GM18520 (cell line): ENCODE data around the gene TLE3.
A peak's percentile ranks its signal among the peaks of the same experiment; 100 is the strongest.

ENCODE experiments used
- ATAC-seq: cut with Tn5 transposase; IDR thresholded peaks from one replicate; pipeline ENCODE4 v1.9.1; 2021; ENCODE audit not compliant: unreplicated experiment

Gene TLE3

DNA sequence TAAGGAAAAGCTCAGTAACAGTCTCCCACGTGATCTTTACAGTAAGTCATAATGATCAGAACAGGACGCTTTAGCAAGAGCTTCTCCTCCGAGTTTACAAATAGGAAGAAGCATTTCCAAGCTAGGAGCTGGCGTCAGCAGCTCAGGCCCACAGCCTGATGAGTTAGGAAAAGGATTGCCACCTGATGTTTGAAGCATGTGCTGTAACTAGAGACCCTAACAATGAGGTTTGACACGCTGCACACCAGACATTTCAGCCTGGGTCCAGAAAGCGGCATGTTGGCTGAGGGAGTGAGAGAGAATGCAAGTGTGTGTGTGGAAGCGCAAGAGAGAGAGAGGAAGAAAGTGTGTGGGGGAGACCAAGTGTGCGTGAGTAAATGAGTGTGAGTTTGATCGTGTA is 47.3 kb downstream of the TLE3 start:
- ATAC-seq, result no peak

DNA sequence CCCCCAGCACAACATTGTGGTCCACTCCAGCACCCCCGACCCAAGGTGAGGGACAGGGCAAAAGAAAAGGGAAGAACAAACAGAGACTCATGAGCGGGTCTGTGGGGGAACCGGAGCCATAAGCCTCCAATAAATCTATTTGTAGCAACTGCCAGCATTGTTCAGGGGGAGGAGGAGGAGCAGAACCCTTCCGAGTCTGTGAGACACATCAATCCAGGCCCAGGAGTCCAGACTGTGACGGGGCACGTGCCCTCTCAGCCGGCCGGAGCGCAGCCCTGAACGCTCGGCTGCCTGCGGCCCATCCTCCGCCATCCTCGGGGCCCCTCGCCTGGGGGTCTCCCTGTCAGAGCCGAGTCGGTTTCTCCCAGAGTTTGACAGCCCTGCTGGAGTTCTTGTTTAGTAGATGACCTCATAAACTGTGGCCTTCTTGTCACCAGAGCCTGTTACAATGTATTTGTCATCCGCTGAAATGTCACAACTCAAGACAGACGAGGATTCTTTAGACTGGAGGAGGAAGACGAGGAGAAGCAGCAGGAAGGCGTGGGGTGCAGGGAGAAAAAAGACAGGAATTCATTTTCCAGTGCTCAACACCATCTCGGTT is 47.9 kb downstream of the TLE3 start:
- no peak for ATAC-seq

DNA sequence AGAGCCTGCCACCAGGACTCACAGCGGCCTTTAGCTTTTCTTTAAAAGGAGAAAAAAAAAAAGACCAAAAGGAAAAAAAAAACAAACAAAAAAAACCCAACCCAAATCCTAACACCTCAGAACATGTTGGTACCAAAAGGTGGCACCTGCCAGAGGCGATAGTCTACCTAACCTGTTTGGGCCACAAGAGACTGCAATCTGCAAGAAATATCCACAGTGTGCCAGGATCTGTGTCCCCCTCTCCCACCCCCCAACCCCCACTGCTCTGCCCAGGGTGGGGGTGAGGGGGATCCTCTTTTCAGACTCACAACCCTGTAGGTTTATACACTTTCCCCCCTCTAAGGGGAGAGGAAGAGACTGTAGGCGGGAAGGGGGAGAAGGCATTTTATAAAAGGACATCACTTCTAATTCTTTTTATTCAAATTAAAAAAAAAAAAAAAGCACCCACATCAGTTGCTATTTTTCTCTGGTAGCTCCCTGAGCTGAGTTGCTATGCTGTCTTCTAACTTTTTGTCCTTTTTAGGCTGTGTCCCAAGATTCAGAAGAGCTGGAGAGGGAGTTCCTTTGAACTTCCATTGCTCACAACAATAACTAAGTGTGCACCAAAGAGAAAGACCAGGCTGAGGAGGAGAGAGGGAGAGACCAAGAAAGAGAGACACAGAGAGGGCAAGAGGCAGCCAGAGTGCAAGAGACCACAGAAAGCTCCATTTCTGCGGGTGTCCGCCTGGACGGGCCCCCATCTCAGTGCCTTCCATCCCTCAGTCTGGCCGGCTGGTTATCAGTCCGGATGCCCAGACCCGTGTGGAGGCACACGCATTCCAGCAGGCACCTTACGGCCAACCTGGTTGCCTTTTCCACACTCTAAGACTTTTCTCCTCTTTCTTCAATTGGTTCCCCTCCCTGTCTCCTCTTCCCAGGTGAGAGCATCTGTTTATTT is 48.9 kb downstream of the TLE3 start:
- ATAC-seq, result no peak

DNA sequence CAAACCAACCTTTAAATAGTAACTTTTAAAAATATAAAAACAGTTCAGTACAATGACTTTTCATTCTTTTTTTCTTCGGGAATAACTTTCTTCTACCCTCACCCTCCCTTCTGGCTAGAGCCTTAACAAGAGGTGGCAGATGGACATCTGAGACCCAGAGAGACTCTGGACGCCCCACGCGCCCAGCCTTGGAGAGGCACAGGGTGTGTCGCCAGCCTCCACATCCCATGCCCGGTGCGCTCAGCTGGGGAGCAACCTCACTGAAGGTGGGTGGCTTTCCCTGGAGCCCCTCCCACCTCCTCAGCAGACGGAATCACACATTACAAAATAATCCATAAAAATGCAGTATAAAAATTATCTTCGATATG is 49.5 kb downstream of the TLE3 start:
- no peak for ATAC-seq

DNA sequence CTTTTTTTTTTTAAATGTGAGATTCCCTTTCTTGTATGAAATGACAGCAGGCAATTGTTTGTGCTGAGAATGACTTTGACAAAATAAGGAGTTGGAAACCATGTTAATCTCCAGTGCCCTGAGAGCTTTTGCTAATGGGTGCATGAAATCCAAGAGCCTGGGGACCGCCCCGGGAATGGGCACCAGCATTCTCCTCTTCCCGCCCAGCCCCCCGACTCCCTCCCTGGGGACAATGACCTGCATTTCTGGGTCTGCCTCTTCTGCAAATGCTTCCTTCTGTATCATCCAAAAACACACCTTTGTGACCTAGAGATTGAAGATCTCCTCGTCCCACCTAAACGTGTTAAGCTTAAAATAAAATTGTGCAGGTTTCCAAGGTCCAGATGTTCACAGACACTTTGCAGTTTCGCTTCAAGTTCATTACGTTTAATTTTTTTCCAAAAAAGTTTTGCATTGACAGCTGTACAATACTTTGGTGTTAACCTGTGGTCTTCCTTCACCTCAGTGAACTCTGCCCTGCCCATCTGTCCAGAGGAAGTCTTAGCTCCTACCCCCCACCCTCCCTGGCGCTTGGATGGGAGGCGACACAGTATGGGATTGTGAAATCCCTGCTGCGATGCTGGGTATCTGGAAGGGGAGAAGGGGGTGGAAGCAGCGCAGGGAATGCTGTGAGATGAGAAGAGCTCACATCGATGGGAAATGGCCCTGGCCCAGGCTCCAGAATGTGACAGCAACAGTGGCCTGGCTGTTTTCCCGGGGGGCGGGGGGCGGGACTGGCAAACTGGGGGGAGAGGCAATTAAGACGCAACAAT is 50.1 kb downstream of the TLE3 start:
- ATAC-seq, result no peak

DNA sequence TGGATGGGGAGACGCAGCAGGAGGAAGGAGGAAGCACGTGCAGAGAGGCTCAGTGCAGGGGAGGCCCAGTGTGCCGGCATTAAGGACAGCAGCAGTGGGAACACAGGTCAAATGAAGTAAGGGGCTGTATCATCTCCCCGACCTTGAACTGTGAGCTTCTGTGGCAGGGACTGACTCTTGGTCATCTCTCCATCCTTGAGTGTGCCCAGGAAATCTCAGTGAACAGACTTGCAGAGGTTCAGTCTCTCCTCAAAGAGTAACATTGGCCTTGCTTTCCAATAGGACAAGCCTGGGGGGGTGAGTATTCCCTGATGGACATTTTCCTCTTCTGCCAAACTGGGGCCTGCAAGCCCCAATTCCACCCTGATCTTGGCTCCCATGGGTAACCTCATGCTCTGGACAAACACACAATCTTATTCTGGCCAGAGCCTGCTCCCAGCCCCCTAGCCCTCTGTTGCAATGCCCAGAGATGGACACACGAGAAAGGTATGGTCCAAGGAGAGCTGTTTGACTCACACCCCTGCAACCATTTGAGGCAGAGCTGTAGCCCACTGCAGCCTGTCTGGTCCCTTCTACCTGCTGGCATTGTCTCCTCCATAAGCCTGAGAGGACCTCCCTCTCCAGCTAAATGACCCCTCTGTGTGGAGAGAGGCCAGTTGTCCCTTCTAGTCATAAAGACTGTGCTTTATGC is 50.9 kb downstream of the TLE3 start:
- ATAC-seq, result no peak

DNA sequence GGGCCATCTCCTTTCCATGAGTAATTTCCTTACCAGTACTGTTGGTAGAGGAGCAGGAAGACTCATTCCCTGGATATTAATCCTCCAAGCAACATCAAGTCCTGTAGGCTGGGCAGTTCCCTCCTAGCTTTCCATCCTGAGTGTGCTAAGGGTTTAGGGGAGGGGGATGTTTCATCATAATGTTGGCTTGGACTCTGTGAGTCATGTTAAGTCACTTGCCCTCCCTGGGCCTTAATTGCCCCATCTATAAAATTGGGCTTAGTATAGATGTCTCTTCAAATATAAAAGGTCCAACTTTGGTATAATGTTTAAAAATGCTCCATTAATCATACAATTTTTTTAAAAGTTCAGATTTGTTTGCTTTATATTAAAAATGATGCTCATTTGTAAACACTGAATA is 52.7 kb downstream of the TLE3 start:
- ATAC-seq, result no peak

DNA sequence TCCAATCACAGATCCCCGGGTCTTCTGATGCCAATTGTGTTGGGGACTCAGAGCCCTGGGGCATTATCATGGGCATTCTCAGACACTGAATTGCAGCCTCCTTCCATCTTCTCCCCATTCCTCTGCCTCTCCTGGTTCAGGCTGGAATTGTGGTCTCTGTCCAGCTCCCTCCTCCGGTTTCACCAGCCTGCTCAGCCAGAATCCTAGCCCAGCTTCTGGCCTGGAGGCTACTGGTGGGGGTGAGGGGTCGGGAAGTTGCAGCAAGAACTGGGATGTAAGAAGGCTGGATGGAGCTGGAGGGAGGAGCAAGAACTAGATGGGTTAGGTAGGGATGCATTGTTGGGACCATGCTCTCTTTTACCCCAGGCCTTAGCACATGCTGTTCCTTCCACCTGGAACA is 53.5 kb downstream of the TLE3 start:
- no peak for ATAC-seq

DNA sequence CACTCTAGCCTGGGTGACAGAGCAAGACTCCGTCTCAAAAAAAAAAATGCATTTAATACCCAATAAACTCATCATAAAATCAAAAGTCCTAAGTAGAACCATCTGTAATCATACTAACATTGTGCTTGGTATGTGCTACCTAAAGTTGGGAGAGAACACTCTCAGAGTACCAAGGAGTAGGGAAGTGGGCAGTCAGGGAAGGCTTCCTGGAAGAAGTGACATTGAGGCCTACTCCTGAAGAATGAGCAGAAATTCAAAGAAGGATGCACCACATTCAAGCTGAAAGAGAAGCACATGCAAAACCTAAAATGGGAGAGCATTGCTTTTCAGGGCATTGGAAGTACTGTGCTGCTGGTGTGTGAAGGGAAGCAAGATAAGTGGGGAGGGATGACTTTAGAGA is 54.1 kb downstream of the TLE3 start:
- no peak for ATAC-seq

DNA sequence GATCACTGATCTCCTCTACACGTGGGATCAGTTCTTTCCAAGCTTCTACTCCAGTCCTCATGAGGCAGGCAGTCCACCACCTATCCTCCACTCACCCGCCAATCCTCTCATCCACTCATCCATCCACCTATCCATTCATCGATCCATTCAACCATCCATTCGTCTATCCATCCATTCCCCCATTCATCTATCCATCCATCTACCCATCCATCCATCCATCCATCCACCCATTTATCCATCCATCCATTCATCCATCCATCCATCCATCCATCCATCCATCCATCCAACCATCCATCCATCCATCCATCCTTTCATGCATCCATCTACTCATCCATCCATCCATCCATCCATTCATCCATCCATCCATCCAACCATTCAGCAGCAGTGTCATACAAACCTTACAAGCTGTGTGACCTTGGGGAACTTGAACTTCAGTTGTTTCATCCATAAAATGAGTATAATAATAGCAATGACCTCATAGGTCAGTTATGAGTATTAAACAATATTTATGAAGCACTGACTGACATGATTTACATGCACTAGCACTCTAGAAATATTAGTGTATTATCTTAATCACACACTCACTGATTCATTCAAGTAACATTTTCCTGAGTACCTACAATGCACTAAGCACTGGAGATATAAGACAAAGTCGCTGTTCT is 55.0 kb downstream of the TLE3 start:
- no peak for ATAC-seq

DNA sequence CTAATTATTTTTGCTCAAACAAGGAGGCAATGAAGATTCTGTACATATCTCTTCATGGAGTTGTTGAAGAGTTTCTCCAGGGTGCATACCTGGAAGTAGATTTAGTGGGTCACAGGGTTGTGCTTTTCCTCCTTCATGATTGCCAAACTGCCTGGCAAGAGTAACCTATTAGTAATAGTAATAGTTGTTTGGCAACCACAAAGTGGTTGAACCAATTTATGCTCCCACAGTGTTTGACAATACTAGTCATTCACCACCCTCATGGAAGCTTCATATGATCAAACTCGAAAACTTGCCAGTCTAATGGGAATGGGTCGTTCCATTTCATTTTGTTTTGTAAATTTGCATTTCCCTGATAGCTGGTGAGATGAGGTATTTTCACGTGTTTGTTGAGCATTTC is 57.8 kb downstream of the TLE3 start:
- no peak for ATAC-seq

DNA sequence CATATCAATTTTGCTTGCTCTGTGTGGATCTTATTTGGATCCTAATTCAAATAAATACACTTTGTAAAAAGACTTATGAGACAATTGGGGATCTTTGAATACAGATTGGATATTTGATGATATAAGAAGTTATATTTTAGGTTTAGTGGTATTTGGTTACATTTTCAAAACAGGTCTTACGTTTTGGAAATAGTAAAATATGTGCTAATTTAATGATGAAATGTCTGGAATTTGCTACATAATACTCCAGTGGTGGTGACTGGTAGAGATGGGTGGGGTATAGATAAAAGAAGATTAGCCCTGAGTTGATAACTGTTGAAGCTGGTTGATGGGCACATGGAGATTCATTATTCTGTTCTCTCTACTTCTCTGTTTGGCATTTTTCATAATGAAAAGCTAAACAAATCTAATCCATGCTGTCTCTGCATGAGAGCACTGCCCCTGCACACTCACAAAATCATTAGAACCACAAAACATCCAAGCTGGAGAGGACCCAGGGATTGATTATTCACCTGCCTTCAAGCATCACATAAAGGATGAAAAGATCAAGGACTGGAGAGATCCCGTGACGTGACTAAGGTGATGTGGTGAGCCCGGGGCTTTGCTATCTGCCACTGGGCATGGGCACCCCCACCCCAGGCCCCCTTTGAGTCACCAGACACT is 58.9 kb downstream of the TLE3 start:
- no peak for ATAC-seq

DNA sequence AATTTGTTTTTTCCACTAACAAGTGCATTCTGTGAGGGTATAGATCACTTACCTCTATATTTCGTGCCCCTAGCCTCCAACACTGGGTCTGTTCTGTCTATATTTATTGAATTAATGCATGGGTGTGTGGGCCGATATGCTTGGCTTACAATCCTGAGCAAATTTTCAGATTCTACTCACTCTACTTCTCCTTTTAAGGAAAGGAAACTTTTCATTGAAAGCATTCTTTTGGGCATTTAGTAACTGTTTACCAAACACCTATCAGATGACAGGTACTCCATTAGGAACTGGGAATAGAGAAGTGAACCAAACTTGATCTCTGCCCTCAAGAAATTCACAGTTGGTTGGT is 60.5 kb downstream of the TLE3 start:
- no peak for ATAC-seq

DNA sequence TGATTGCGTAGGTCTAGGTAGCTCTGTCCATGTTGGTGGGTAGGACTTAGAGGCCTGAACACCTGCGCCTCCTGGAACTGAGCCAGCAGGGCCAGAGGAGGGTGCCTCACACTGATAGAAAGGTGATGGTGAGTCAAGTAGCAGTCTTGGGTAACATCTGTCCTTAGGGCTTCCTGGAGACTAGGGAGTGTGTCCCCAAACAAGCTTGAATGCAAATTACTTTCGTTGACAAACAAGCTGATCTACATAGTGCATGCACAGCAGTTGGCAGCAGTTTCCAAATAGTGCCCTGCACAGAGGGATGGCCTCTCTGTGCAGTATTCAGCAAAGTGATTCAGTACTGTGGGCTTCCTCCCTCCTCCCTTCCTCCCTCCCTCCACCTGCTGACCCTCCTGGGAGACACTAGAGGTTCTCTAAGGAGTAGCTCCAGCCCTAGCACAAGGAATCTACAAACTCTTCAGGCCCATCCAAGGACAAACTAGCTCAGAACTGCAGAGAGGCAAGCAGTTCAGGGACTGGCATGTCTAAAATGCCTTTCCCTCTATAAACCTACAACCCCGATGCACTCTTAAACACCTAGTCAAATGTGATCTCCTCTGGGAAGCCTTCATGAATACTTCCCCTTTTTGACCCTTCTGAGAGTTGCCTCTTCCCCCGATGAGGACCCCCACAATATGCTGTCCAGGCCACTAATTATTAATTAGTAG is 61.0 kb downstream of the TLE3 start:
- peak; percentile 76 for ATAC-seq

DNA sequence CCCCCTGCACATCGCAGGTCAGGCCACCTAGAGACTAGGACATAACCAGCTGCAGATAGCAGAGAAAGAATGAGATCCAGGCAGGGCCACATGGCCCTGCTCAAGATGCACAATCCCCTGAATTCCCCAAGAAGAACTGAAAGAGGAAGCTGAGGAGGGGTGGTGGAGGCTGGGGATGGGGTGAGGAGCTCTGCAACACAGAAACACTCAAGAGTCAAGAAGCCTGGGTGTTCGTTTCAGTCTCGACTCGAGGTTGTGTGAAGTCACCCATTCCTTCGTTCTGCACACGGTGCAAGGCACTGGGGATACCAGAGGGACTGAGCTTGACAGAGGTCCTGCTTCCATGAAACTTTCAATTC is 62.0 kb downstream of the TLE3 start:
- peak; percentile 25 for ATAC-seq

DNA sequence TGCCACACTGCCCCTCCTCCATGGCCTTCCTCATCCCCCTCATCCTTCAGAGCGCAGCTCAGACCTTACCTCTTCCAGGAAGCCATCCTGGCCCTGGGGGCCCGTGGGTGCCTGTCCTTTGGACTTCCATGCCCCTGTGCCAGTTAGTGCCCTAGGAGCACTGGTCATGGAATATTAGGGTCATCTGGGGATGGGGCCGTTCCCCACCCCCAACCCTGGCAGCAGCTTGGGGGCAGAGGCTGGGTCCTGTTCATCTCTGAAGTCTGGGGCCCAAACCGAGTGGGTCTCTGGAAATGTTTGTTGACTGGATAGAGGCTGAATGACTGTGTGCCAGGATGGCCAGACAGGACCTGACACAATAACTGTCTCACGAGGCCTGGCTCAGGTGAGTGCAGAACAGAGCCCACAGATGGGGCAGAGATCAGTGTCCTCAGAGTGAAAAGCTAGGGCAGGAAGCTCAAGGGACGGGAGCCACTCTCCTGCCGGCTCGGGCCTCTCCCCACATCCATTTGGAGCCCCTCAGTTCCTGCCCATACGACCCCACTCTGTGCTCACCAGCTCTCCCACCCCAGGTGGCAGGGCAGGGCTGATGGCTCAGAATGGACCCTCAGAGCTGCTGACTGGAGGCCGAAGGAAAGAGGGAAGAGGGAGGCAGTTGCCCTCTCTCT is 62.5 kb downstream of the TLE3 start:
- ATAC-seq, result no peak

DNA sequence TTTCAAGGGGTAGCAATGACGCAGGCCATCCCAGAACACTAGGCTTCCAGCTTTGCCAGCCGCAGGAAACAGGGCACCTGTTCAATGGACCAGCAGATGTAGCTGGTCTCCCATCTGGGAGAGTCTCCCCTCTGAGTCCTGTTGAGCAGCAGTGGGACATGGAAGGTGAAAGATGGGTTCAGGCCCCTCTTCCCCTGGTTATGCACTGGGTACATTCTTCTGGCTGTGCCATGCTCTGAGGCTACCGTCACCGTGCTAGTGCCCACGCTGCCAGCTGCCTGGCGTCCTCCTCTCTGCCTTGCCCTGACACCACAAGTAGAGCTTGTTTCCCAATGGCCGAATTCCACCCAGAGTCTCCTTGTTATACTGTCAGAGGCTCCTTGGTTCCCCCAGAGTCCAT is 63.1 kb downstream of the TLE3 start:
- ATAC-seq, result no peak

DNA sequence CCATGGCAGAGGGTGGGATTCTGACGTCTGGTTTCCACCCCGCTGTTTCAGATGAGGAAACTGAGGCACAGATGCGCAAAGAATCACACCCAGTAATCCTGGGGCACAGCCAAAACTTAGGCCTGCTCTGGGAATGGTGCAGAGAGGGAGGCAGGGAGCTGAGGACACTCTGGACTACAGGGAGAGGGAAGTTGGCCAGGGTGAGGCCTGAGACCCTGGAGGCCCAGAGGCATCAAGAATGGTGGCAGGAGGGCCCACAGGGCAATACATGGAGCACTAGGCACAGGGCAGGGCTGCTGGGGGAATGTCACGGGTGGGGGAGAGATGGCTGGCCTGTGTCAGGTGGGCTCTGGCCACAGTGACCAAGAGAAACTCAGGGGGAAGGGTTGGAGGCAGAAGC is 63.6 kb downstream of the TLE3 start:
- no peak for ATAC-seq

DNA sequence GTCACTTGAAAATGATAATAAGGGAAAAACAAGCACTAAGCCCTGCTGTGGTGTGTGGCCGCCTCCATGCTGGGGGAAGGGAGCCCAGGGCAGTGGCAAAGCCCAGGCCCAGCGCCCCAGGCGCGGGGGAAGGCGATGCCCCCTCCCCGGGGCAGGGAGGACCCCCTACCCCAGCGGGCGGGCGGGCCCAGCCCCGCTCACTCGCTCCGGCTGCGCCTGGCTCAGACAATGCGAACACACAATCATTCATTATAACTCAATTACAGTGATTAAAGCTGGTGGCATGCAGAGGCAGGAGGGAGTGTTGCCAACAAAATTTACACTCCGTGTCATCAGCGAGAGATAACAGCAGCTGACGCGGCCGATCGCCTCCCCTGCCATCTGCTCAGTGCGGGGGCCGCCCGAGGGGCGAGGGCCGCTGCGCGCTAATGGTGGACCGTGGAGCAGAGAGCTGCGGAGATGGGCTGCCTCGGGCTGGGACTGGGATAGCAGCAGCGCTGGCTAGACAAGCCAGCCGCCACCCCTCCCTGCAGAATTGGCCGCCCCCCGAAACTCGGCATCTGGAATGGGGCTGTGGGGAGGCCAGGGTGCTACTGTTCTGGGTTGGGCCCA is 64.1 kb downstream of the TLE3 start:
- no peak for ATAC-seq
